Natural killer cell (primary cell): ENCODE measurements around the gene VMP1. TPM values are rescaled to one million over a fixed set of nuclear protein-coding genes. Genes with fewer than 3 reads are reported as not detected.

Experiments
- ATAC-seq, 3 donors: fragments of 150-1000 bp in 2 of 3; fragments of 200-7000 bp in 1 of 3; cut with Tn5 transposase; 1 replicate in 1 of 3; 2 replicates in 2 of 3; pipeline ENCODE4 v1.10.0; 2021; ENCODE audit warnings: mild to moderate bottlenecking in 2 of 3, moderate library complexity in 2 of 3
- DNase-seq, 2 donors: peaks; one replicate each; pipeline versions ENCODE4 v3.0.0 to v3.0.0-alpha.2; 2013 to 2021; ENCODE audit warnings: mixed read lengths in 1 of 2
- H3K27ac ChIP-seq: one replicate; pipeline ENCODE4 v1.5.1; 2013; ENCODE audit warnings: mild to moderate bottlenecking, low read length
- H3K27me3 ChIP-seq: one replicate; pipeline ENCODE4 v1.6.1; 2013; ENCODE audit warnings: low read length; ENCODE audit not compliant: control insufficient read depth, insufficient read depth
- H3K36me3 ChIP-seq: one replicate; pipeline ENCODE4 v1.6.1; 2013; ENCODE audit warnings: low read length; ENCODE audit not compliant: control insufficient read depth, insufficient read depth
- H3K4me1 ChIP-seq: one replicate; pipeline ENCODE4 v1.6.1; 2013; ENCODE audit warnings: low read length; ENCODE audit not compliant: control insufficient read depth, insufficient read depth
- H3K4me3 ChIP-seq: one replicate; pipeline ENCODE4 v1.5.1; 2013; ENCODE audit warnings: low read length
- H3K9me3 ChIP-seq: one replicate; pipeline ENCODE4 v1.6.1; 2013; ENCODE audit warnings: low read length; ENCODE audit not compliant: control insufficient read depth, insufficient read depth
- H3K27ac Mint-ChIP-seq, 2 donors: one replicate each; pipeline ENCODE4 v1.8.0; 2022; ENCODE audit warnings: mild to moderate bottlenecking in 2 of 2, mixed read lengths in 2 of 2, moderate library complexity in 1 of 2
- H3K27me3 Mint-ChIP-seq, 2 donors: one replicate each; pipeline ENCODE4 v1.8.0; 2022; ENCODE audit warnings: low read depth in 2 of 2, mixed read lengths in 2 of 2
- H3K36me3 Mint-ChIP-seq: one replicate; pipeline ENCODE4 v1.8.0; 2022; ENCODE audit warnings: mixed read lengths
- H3K4me1 Mint-ChIP-seq, 2 donors: one replicate each; pipeline ENCODE4 v1.8.0; 2022; ENCODE audit warnings: mixed read lengths in 2 of 2
- H3K4me3 Mint-ChIP-seq: one replicate; pipeline ENCODE4 v1.8.0; 2022; ENCODE audit warnings: mild to moderate bottlenecking, moderate library complexity, mixed read lengths
- H3K9me3 Mint-ChIP-seq, 2 donors: one replicate each; pipeline ENCODE4 v1.8.0; 2022; ENCODE audit warnings: mixed read lengths in 2 of 2
- WGBS: methylation state at CpG from one replicate; pipeline ENCODE4 v1.1.7; 2013; ENCODE audit warnings: missing lambda C conversion rate; ENCODE audit not compliant: insufficient coverage; 5-methylcytosine and 5-hydroxymethylcytosine counted together
- intact Hi-C: fragments of 100-400 bp; cut with micrococcal nuclease; formaldehyde crosslinking; loops from one replicate; pipeline ENCODE4 v1.14.2; 2022
- total RNA-seq, 4 donors: library from RNA; stranded (reverse); fragments of 120-200 nt in 1 of 4; gene quantifications; one replicate each; pipeline versions ENCODE4 v1.2.3 to v1.2.4, GENCODE V29; 2013 to 2022
- TF ChIP-seq, protein P1 (sequence below): fragments of 200-600 bp; IDR thresholded peaks from one replicate; pipeline ENCODE4 v1.8.0; 2022; ENCODE audit warnings: antibody characterized with exemption

Gene VMP1
- total RNA-seq, 3 donors from 2014 or later (not counting 1 experiment from before 2014, with no cell fraction given): 136 to 175 (median 162) TPM

DNA sequence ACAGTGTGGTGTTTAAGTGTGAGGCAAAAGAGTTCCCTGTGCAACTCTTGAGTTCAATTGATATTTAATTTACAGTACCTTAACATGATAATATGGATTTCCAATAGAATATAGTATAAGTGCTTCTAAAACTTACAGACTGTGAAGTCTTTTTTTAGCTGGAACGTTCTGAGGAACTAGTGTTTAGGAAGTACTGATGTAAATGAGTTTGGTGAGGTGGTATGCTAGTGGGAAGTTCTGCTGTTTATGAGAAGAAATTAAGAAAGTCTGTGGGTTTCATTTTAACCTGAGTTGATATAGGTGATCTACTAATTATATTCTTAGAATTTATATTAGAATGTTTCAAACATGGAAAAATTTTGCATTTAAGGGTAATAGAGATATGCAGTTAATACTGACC is 32.2 kb upstream of the VMP1 start:
- Histone ChIP-seq H3K27me3 (no peaks in the 10 kb centered on the region), H3K4me1 (no peaks in the 10 kb centered on the region), H3K9me3 (no peaks in the 10 kb centered on the region), H3K27ac (no peak overlapping the region), H3K36me3 (peaks cover 90% of the 10 kb centered on the region), H3K4me3 (no peak overlapping the region)
- Mint-ChIP-seq H3K4me1 (peaks cover 7 to 21% of the 10 kb centered on the region in 2 donors), H3K4me3 (no peak overlapping the region), H3K27me3 (no peaks in the 10 kb centered on the region), H3K9me3 (no peaks in the 10 kb centered on the region), H3K36me3 (peaks cover 16% of the 10 kb centered on the region), H3K27ac (peak overlapping the region; percentile 18 to 63)
- TF ChIP-seq, protein P1, sequence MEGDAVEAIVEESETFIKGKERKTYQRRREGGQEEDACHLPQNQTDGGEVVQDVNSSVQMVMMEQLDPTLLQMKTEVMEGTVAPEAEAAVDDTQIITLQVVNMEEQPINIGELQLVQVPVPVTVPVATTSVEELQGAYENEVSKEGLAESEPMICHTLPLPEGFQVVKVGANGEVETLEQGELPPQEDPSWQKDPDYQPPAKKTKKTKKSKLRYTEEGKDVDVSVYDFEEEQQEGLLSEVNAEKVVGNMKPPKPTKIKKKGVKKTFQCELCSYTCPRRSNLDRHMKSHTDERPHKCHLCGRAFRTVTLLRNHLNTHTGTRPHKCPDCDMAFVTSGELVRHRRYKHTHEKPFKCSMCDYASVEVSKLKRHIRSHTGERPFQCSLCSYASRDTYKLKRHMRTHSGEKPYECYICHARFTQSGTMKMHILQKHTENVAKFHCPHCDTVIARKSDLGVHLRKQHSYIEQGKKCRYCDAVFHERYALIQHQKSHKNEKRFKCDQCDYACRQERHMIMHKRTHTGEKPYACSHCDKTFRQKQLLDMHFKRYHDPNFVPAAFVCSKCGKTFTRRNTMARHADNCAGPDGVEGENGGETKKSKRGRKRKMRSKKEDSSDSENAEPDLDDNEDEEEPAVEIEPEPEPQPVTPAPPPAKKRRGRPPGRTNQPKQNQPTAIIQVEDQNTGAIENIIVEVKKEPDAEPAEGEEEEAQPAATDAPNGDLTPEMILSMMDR: no peak
- WGBS: 50% methylated on average over 1 of the region's 1 CpG
- DNase-seq (no peak), ATAC-seq (no peak)
- intact Hi-C loops: no loop called here

DNA sequence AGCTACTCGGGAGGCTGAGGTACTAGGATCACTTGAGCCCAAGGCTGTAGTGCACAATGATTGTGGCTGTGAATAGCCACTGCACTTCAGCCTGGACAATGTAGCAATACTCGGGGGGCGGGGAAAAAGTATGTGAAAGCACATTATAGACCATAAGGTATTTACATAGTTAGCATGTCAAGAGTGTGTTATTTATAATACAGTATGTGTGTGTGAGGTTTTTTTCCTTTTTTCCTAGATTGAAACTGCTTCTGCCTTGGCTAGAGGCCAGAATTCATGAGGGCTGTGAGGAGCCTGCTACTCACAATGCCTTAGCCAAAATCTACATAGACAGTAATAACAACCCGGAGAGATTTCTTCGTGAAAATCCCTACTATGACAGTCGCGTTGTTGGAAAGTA is 30.7 kb upstream of the VMP1 start:
- Histone ChIP-seq H3K4me3 (no peak overlapping the region), H3K4me1 (no peaks in the 10 kb centered on the region), H3K9me3 (no peaks in the 10 kb centered on the region), H3K27ac (no peak overlapping the region), H3K27me3 (no peaks in the 10 kb centered on the region), H3K36me3 (peaks cover 93% of the 10 kb centered on the region)
- ATAC-seq (no peak), DNase-seq (no peak)
- H3K27ac Mint-ChIP-seq: peak overlapping the region in 1 of 2 donors; percentile 5
- TF ChIP-seq, protein P1: no peak
- WGBS: 98% methylated on average over 7 of the region's 7 CpGs
- peaks cover 16% of the 10 kb centered on the region for H3K36me3 Mint-ChIP-seq
- H3K27me3 Mint-ChIP-seq: no peaks in the 10 kb centered on the region
- H3K9me3 Mint-ChIP-seq: no peaks in the 10 kb centered on the region
- peaks cover 7 to 13% of the 10 kb centered on the region in 2 donors for H3K4me1 Mint-ChIP-seq
- no peak overlapping the region for H3K4me3 Mint-ChIP-seq
- intact Hi-C loops: no loop called here

DNA sequence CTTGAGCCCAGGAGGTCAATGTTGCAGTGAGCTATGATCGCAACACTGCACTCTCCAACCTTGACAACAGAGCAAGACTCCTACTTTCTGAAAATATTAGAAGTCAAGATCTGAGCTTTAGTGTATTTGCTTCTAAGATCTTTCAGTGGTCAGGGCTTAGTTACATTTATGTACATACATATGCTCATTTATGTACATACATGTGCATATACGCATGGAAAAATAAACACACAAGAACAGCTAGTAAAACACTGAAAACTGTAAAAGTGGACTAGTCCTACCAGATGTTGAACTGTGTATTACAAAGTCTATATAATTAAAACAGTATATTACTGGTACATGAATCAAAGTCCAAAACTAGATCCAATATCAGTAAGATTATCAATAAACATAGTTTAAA is 28.5 kb upstream of the VMP1 start:
- Mint-ChIP-seq H3K36me3 (peaks cover 17% of the 10 kb centered on the region), H3K4me3 (no peak overlapping the region), H3K4me1 (peaks cover 0 to 5% of the 10 kb centered on the region in 2 donors), H3K27me3 (no peaks in the 10 kb centered on the region), H3K27ac (no peak overlapping the region), H3K9me3 (no peaks in the 10 kb centered on the region)
- no peaks in the 10 kb centered on the region for H3K27me3 ChIP-seq
- H3K36me3 ChIP-seq: peaks cover 98% of the 10 kb centered on the region
- H3K4me3 ChIP-seq: no peak overlapping the region
- intact Hi-C loops: no loop called here
- no CpG with 5 or more reads among the region's 2 CpGs for WGBS
- DNase-seq: no peak
- H3K9me3 ChIP-seq: no peaks in the 10 kb centered on the region
- TF ChIP-seq, protein P1: no peak
- H3K27ac ChIP-seq: no peak overlapping the region
- H3K4me1 ChIP-seq: no peaks in the 10 kb centered on the region
- no peak for ATAC-seq

DNA sequence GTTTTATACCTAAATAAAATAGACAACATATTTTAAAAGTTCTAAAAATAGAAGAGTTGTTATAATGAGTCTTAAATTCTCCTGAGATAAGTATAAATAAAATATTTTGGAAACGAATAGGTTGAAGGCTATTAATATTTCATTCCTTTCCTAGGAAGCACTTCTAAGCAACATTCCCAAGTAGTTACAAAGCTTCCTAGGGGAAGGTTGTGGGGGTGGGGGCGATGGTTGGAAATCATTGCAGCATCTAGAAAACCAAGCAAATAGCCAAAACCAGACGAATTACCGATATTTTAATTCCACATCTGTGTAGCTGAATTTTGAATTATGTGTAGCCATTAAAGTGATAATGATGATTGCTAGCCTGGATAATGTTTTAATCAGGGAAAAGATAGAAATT is 27.1 kb upstream of the VMP1 start:
- no peak overlapping the region for H3K4me3 ChIP-seq
- H3K4me1 Mint-ChIP-seq: peaks cover 0 to 1% of the 10 kb centered on the region in 2 donors
- intact Hi-C loops: no loop called here
- no peak for ATAC-seq
- no peak overlapping the region for H3K27ac Mint-ChIP-seq
- DNase-seq: no peak
- no peaks in the 10 kb centered on the region for H3K4me1 ChIP-seq
- peaks cover 17% of the 10 kb centered on the region for H3K36me3 Mint-ChIP-seq
- no peaks in the 10 kb centered on the region for H3K9me3 Mint-ChIP-seq
- 94% methylated on average over 3 of the region's 4 CpGs for WGBS
- no peak overlapping the region for H3K27ac ChIP-seq
- no peak overlapping the region for H3K4me3 Mint-ChIP-seq
- peaks cover 98% of the 10 kb centered on the region for H3K36me3 ChIP-seq
- TF ChIP-seq, protein P1: no peak
- no peaks in the 10 kb centered on the region for H3K27me3 ChIP-seq
- H3K27me3 Mint-ChIP-seq: no peaks in the 10 kb centered on the region
- no peaks in the 10 kb centered on the region for H3K9me3 ChIP-seq
